ENCODE data around the gene CPM.

The CPM gene

GRCh38 chr12:68893741-68894140 lies 39.2 kb downstream of the CPM start:
- H3K27ac ChIP-seq (replicated peaks), result no peak overlapping the region
- TF ChIP-seq SPI1 (IDR thresholded peaks at IDR 0.05; ENCODE audit: borderline replicate concordance, low read depth) (no peak), POLR2AphosphoS5 (IDR thresholded peaks at IDR 0.05; ENCODE audit: low read depth) (no peak), GABPA (IDR thresholded peaks at IDR 0.05; ENCODE audit: low read depth) (no peak), REST (IDR thresholded peaks at IDR 0.05; ENCODE audit: insufficient replicate concordance, low read depth) (no peak), CTCF (IDR thresholded peaks at IDR 0.05; ENCODE audit: insufficient read depth, low read length) (no peak)
- no peaks in the 10 kb centered on the region for H3K27me3 ChIP-seq (ENCODE audit: insufficient read depth, poor library complexity, severe bottlenecking)
- no peak for DNase-seq (ENCODE audit: low read depth in 1 of 2, low spot score in 1 of 2)
- no peak overlapping the region for H3K4me3 ChIP-seq (replicated peaks; ENCODE audit: insufficient read depth, low read length)

GRCh38 chr12:68893201-68893600 lies 39.8 kb downstream of the CPM start:
- Histone ChIP-seq H3K27ac (replicated peaks) (no peak overlapping the region), H3K4me3 (replicated peaks; ENCODE audit: insufficient read depth, low read length) (no peak overlapping the region), H3K27me3 (ENCODE audit: insufficient read depth, poor library complexity, severe bottlenecking) (no peaks in the 10 kb centered on the region)
- no peak for DNase-seq (ENCODE audit: low read depth in 1 of 2, low spot score in 1 of 2)
- TF ChIP-seq GABPA (IDR thresholded peaks at IDR 0.05; ENCODE audit: low read depth), result no peak
- TF ChIP-seq SPI1 (IDR thresholded peaks at IDR 0.05; ENCODE audit: borderline replicate concordance, low read depth), result no peak
- no peak for TF ChIP-seq CTCF (IDR thresholded peaks at IDR 0.05; ENCODE audit: insufficient read depth, low read length)

GRCh38 chr12:68891141-68891540 lies 41.8 kb downstream of the CPM start:
- no peak for TF ChIP-seq POLR2AphosphoS5 (IDR thresholded peaks at IDR 0.05; ENCODE audit: low read depth)
- Histone ChIP-seq H3K4me3 (replicated peaks; ENCODE audit: insufficient read depth, low read length) (no peak overlapping the region), H3K27me3 (ENCODE audit: insufficient read depth, poor library complexity, severe bottlenecking) (no peaks in the 10 kb centered on the region), H3K27ac (replicated peaks) (no peak overlapping the region)
- no peak for DNase-seq (ENCODE audit: low read depth in 1 of 2, low spot score in 1 of 2)

GRCh38 chr12:68890701-68891113 lies 42.3 kb downstream of the CPM start:
- Histone ChIP-seq H3K27ac (replicated peaks) (no peak overlapping the region), H3K4me3 (replicated peaks; ENCODE audit: insufficient read depth, low read length) (no peak overlapping the region), H3K27me3 (ENCODE audit: insufficient read depth, poor library complexity, severe bottlenecking) (no peaks in the 10 kb centered on the region)
- no peak for DNase-seq (ENCODE audit: low read depth in 1 of 2, low spot score in 1 of 2)
- TF ChIP-seq REST (IDR thresholded peaks at IDR 0.05; ENCODE audit: insufficient replicate concordance, low read depth) (no peak), CTCF (IDR thresholded peaks at IDR 0.05; ENCODE audit: insufficient read depth, low read length) (no peak), SPI1 (IDR thresholded peaks at IDR 0.05; ENCODE audit: borderline replicate concordance, low read depth) (no peak), POLR2AphosphoS5 (IDR thresholded peaks at IDR 0.05; ENCODE audit: low read depth) (no peak), GABPA (IDR thresholded peaks at IDR 0.05; ENCODE audit: low read depth) (no peak)

Measured in HL-60 (cell line).